ENCODE measurements around the gene OTUD4.
"Not testable (repeated sequence)": the region's sequence is repeated elsewhere in the genome, so short reads cannot be mapped to it uniquely, and the experiment has no call there.

OTUD4 gene

DNA sequence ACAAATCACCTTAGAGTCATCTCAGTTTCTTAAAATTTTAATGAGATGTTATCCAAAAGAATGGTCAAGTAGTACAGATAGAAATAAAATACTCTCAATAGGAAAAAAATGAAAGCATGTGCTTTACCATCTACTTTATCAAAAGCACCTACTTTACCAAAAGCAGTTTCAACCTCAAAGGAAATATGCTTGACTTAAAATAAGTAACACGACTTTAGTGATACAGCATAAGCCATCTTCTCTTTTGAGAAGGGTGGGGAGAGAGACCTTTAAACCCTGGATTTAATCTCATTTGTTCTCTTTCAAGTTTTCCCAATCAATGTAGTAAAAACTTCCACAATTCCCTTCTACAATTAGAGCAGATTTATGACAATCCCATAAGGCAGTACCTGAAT lies 26.5 kb downstream of the OTUD4 start:
- Histone ChIP-seq H3K27ac (ENCODE audit: low read length) (no peak overlapping the region), H3K9ac (ENCODE audit: low read length) (no peak overlapping the region), H3K9me3 (ENCODE audit: control insufficient read depth, low read depth, low read length) (no peaks in the 10 kb centered on the region), H3K4me3 (ENCODE audit: low read length) (no peak overlapping the region), H3K36me3 (ENCODE audit: control insufficient read depth, low read depth, low read length) (peaks cover 57% of the 10 kb centered on the region), H3K4me1 (ENCODE audit: control insufficient read depth, low read depth, low read length) (no peaks in the 10 kb centered on the region), H3K27me3 (ENCODE audit: control insufficient read depth, insufficient read depth, low read length) (no peaks in the 10 kb centered on the region)

DNA sequence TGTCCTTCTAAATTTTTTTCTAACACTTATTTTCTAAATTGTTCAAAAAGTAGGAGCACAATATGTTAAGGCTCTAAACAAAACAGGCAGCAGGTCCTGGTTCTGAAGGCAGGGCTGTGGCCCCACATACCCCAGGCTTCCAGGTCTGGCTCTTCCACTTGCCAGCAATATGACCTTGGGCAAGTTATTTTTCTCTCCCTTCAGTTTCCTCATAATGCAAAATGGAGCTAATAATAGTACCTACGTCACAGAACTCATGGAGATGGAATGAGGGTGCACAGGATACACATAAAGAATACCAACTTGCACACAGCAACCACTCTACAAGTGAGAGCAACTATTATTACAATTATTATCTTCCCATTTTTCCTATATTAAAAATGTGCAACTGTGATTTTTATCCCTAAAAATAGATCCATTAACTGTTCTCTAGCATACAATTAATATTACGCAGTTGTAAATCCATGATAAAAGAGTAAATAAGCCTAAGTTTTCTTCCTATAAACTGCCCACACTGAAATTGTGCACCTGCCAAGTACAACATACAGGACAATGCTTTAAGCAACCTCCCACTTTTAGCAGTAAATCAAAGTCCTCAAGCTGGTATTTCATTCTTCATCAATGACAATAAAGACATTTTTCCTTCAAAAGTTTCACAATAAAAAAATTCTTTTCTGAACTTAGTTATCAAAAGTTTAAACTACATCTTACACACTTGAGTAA lies 27.0 kb downstream of the OTUD4 start:
- Histone ChIP-seq H3K9me3 (ENCODE audit: control insufficient read depth, low read depth, low read length) (no peaks in the 10 kb centered on the region), H3K36me3 (ENCODE audit: control insufficient read depth, low read depth, low read length) (peaks cover 56% of the 10 kb centered on the region), H3K4me3 (ENCODE audit: low read length) (no peak overlapping the region), H3K4me1 (ENCODE audit: control insufficient read depth, low read depth, low read length) (no peaks in the 10 kb centered on the region), H3K27ac (ENCODE audit: low read length) (no peak overlapping the region), H3K27me3 (ENCODE audit: control insufficient read depth, insufficient read depth, low read length) (no peaks in the 10 kb centered on the region), H3K9ac (ENCODE audit: low read length) (no peak overlapping the region)

DNA sequence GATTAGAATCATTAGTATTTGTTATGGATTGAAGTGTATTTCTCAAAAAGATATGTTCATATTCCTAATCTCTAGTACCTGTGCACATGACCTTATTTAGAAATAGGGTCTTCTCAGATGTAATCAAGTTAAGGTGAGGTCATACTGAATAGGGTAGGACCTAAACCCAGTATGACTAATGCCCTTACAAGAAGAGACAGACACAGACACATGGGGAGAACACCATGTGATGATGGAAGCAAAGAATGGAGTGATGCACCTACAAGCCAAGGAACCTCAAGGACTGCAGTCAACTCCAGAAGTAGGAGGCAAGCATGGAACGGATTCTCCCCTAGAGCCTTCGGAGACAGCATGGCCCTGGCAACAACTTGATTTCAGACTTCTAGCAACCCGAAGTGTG lies 31.4 kb downstream of the OTUD4 start:
- H3K9ac ChIP-seq (ENCODE audit: low read length) = no peak overlapping the region
- H3K4me3 ChIP-seq (ENCODE audit: low read length) = no peak overlapping the region
- H3K36me3 ChIP-seq (ENCODE audit: control insufficient read depth, low read depth, low read length) = peaks cover 79% of the 10 kb centered on the region
- H3K4me1 ChIP-seq (ENCODE audit: control insufficient read depth, low read depth, low read length) = no peaks in the 10 kb centered on the region
- no peaks in the 10 kb centered on the region for H3K27me3 ChIP-seq (ENCODE audit: control insufficient read depth, insufficient read depth, low read length)
- no peaks in the 10 kb centered on the region for H3K9me3 ChIP-seq (ENCODE audit: control insufficient read depth, low read depth, low read length)
- H3K27ac ChIP-seq (ENCODE audit: low read length) = no peak overlapping the region

DNA sequence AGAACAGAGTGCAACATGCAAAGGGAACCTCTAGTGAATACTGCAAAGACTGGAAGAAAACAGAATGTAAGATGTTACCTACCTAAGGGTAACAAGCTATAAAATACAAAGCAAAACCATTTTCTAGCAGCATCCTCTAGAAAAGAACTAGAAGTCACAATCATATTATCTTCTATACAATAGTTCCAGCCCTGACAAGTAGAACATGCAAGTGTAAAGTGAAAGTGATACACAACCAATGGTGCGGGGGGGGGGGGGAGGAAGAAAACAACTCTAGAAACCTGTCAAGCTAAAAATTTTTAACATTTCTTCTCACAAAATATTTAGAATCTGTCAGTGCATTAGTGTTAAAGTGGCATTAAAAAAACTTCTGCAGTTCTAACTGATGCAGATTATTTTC lies 44.2 kb downstream of the OTUD4 start:
- H3K4me1 ChIP-seq (ENCODE audit: control insufficient read depth, low read depth, low read length); H3K9me3 ChIP-seq (ENCODE audit: control insufficient read depth, low read depth, low read length); H3K4me3 ChIP-seq (ENCODE audit: low read length); H3K27me3 ChIP-seq (ENCODE audit: control insufficient read depth, insufficient read depth, low read length); H3K9ac ChIP-seq (ENCODE audit: low read length); H3K27ac ChIP-seq (ENCODE audit: low read length): not testable (repeated sequence)
- peaks cover 34% of the 10 kb centered on the region for H3K36me3 ChIP-seq (ENCODE audit: control insufficient read depth, low read depth, low read length)

DNA sequence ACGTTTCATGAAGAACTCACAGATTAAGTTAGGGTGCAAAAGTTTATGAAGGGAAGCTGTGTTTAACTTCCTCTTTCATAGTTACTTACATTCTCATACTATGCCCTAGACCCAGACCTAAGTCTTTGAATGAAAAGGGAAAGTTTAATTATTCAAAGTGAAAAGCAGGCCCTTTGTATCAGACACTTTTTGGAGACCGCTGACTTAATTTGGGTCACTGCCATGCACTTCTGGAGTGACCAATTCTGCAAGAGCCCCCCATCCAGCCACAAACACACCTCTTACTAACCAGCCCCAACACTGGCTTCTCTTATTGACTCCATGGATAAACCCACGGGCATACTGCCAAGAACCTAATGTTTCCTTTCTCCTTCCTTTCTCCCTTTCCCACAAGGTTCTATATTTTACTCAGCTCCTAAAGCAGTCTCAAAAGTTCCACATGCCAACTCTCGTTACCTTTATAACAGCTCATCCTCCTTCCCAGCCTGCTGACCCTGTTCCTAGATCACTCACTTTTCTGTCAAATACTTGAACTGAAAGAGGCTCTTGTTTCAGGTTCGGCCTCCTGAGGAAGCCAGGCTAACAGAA lies 47.8 kb downstream of the OTUD4 start:
- H3K9ac ChIP-seq (ENCODE audit: low read length) = no peak overlapping the region
- no peak overlapping the region for H3K4me3 ChIP-seq (ENCODE audit: low read length)
- H3K9me3 ChIP-seq (ENCODE audit: control insufficient read depth, low read depth, low read length) = no peaks in the 10 kb centered on the region
- no peaks in the 10 kb centered on the region for H3K27me3 ChIP-seq (ENCODE audit: control insufficient read depth, insufficient read depth, low read length)
- no peaks in the 10 kb centered on the region for H3K4me1 ChIP-seq (ENCODE audit: control insufficient read depth, low read depth, low read length)
- no peak overlapping the region for H3K27ac ChIP-seq (ENCODE audit: low read length)
- H3K36me3 ChIP-seq (ENCODE audit: control insufficient read depth, low read depth, low read length) = peaks cover 16% of the 10 kb centered on the region

DNA sequence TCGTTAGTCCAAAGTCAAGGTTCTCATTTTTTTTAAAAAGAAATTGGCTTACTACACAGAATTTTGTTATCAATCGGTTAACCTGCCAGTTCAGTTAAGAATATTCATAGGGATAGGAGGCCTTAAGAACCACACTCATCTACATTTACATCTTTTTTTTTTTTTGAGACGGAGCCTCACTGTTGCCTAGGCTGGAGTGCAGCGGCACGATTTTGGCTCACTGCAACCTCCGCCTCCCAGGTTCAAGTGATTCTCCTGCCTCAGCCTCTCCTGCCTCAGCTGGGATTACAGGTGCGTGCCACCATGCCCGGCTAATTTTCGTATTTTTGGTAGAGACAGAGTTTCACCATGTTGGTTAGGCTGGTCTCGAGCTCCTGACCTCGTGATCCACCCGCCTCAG lies 48.5 kb downstream of the OTUD4 start:
- Histone ChIP-seq H3K27me3 (ENCODE audit: control insufficient read depth, insufficient read depth, low read length) (no peaks in the 10 kb centered on the region), H3K27ac (ENCODE audit: low read length) (no peak overlapping the region), H3K9me3 (ENCODE audit: control insufficient read depth, low read depth, low read length) (no peaks in the 10 kb centered on the region), H3K36me3 (ENCODE audit: control insufficient read depth, low read depth, low read length) (peaks cover 21% of the 10 kb centered on the region), H3K4me3 (ENCODE audit: low read length) (no peak overlapping the region), H3K4me1 (ENCODE audit: control insufficient read depth, low read depth, low read length) (no peaks in the 10 kb centered on the region), H3K9ac (ENCODE audit: low read length) (no peak overlapping the region)

DNA sequence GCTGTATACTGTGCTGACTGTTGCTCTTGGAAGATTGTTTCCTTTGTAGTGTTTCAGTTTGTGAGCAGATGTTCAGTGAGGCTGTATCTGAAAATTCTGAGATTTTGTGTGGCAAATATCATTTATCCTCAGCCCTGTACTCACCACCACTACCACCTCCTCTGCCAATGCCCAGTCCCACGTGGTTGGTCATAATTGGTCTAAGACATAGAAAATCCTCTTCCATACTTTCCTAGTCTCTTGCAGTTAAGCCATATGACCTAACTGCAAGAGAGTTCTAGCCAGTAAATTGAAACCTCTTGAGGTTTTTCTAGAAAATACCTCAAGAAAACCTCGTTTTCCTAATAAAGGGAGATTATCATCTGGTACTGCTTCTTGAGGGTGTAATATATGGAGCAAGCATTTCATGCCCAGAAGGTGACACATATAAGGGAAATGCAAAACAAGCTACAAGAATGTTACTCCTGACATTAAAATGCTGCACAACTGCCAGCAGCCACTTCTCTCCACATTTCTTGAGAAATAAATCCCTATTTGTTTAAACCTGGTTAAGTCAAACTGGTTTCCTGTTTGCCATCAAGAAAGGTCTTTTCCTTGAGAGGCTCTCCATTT lies 49.5 kb downstream of the OTUD4 start:
- Histone ChIP-seq H3K4me3 (ENCODE audit: low read length) (no peak overlapping the region), H3K4me1 (ENCODE audit: control insufficient read depth, low read depth, low read length) (no peaks in the 10 kb centered on the region), H3K9me3 (ENCODE audit: control insufficient read depth, low read depth, low read length) (no peaks in the 10 kb centered on the region), H3K9ac (ENCODE audit: low read length) (no peak overlapping the region), H3K36me3 (ENCODE audit: control insufficient read depth, low read depth, low read length) (peaks cover 30% of the 10 kb centered on the region), H3K27me3 (ENCODE audit: control insufficient read depth, insufficient read depth, low read length) (no peaks in the 10 kb centered on the region), H3K27ac (ENCODE audit: low read length) (no peak overlapping the region)

DNA sequence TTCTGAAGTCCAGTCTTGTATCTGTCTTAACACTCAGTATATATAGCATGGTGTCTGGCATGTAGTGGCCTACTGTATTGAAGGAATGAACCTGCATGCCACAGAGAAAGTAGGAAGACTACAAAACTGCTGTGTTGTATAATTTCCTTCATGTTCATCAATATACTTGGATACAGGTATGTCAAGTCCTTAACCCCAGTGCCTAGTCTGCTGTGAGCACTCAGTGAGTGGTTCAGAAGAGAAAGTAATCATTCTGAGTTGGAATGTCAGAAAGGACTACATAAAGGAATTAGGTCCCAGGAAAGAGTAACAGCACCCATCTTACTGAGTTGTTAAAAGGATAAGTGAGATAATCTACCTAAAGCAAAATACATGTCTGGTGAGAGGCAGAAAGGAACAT lies 50.3 kb downstream of the OTUD4 start:
- Histone ChIP-seq H3K27me3 (ENCODE audit: control insufficient read depth, insufficient read depth, low read length) (no peaks in the 10 kb centered on the region), H3K36me3 (ENCODE audit: control insufficient read depth, low read depth, low read length) (peaks cover 38% of the 10 kb centered on the region), H3K9ac (ENCODE audit: low read length) (no peak overlapping the region), H3K4me3 (ENCODE audit: low read length) (no peak overlapping the region), H3K4me1 (ENCODE audit: control insufficient read depth, low read depth, low read length) (no peaks in the 10 kb centered on the region), H3K27ac (ENCODE audit: low read length) (no peak overlapping the region), H3K9me3 (ENCODE audit: control insufficient read depth, low read depth, low read length) (no peaks in the 10 kb centered on the region)

DNA sequence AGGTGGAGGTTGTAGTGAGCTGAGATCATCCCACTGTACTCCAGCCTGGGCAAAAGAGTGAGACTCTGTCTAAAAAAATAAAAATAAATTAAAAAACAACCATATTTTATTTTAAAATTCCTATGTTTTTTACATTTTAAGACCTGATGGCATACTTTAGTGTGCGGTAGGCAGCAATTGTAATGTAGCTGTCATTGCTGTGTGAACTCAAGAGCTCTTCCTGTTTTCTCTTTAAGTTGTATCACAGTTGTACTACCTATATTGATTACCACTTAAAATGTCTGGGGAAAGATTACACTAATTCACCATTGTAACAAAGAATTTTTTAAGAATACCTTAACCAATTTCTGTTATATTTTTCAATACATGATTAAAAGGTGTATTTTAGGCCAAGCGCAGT lies 55.0 kb downstream of the OTUD4 start:
- Histone ChIP-seq H3K4me1 (ENCODE audit: control insufficient read depth, low read depth, low read length) (no peaks in the 10 kb centered on the region), H3K4me3 (ENCODE audit: low read length) (no peak overlapping the region), H3K36me3 (ENCODE audit: control insufficient read depth, low read depth, low read length) (peaks cover 84% of the 10 kb centered on the region), H3K9ac (ENCODE audit: low read length) (no peak overlapping the region), H3K27me3 (ENCODE audit: control insufficient read depth, insufficient read depth, low read length) (no peaks in the 10 kb centered on the region), H3K9me3 (ENCODE audit: control insufficient read depth, low read depth, low read length) (no peaks in the 10 kb centered on the region), H3K27ac (ENCODE audit: low read length) (no peak overlapping the region)

DNA sequence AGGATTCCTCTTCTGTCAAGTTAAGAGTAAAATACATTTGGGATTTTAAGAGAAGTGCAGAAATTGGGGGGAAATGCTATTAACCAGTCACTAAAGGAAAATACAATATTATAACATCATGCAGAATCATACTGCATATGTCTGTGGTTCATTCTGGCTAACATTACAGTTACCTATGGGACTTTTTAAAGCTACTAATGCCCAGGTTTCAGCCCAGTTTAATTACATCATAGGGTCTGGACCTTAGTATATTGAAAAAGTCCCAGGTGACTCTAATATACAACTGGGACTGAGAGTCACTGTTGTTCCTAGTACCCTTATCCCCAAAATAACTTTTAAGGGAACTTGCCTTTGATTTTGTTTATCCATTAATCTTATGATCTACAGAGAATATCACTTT lies 72.3 kb downstream of the OTUD4 start:
- H3K9ac ChIP-seq (ENCODE audit: low read length) = no peak overlapping the region
- no peak overlapping the region for H3K4me3 ChIP-seq (ENCODE audit: low read length)
- no peaks in the 10 kb centered on the region for H3K27me3 ChIP-seq (ENCODE audit: control insufficient read depth, insufficient read depth, low read length)
- H3K36me3 ChIP-seq (ENCODE audit: control insufficient read depth, low read depth, low read length) = peaks cover 86% of the 10 kb centered on the region
- H3K27ac ChIP-seq (ENCODE audit: low read length) = no peak overlapping the region
- no peaks in the 10 kb centered on the region for H3K4me1 ChIP-seq (ENCODE audit: control insufficient read depth, low read depth, low read length)
- H3K9me3 ChIP-seq (ENCODE audit: control insufficient read depth, low read depth, low read length) = no peaks in the 10 kb centered on the region

DNA sequence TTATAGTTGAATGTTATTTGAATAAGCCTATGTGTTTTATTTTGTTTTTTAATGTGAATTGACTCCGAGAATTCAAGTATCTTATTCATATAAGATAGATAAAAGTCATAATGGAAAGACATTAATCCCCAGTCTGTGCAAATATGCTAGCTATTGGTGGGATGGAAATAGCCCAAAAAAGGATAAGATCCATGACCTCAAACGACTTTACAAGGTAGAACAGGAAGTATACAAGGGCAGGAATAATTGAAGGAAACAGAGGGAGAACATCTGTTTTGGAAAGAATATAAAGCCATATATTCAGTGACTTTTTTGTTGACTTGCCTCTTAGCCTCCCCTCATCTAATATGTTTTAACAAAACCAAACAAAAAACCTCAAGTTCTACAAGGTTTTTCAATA lies 73.3 kb downstream of the OTUD4 start:
- no peak overlapping the region for H3K4me3 ChIP-seq (ENCODE audit: low read length)
- no peaks in the 10 kb centered on the region for H3K9me3 ChIP-seq (ENCODE audit: control insufficient read depth, low read depth, low read length)
- no peaks in the 10 kb centered on the region for H3K4me1 ChIP-seq (ENCODE audit: control insufficient read depth, low read depth, low read length)
- H3K9ac ChIP-seq (ENCODE audit: low read length) = no peak overlapping the region
- H3K27me3 ChIP-seq (ENCODE audit: control insufficient read depth, insufficient read depth, low read length) = no peaks in the 10 kb centered on the region
- no peak overlapping the region for H3K27ac ChIP-seq (ENCODE audit: low read length)
- H3K36me3 ChIP-seq (ENCODE audit: control insufficient read depth, low read depth, low read length) = peaks cover 76% of the 10 kb centered on the region

DNA sequence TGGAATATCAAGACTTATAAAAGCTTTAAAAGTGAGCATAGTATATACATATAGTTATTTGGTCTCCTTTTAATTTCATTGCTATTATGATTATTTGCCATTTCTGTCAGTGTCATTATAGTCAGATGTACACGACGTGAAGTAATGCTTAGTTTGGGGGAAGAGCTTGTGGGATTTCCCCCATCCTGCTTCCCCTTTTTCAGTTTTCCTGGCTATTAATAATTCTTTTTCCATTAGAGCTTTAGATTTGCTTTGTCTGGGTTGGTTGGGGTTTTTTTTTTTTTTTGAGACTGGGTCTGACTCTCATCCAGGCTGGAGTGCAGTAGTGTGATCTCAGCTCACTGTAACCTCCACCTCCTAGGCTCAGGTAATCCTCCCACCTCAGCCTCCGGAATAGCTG lies 76.9 kb downstream of the OTUD4 start:
- H3K9me3 ChIP-seq (ENCODE audit: control insufficient read depth, low read depth, low read length) = no peaks in the 10 kb centered on the region
- H3K9ac ChIP-seq (ENCODE audit: low read length) = no peak overlapping the region
- no peaks in the 10 kb centered on the region for H3K27me3 ChIP-seq (ENCODE audit: control insufficient read depth, insufficient read depth, low read length)
- H3K4me1 ChIP-seq (ENCODE audit: control insufficient read depth, low read depth, low read length) = peaks cover 7% of the 10 kb centered on the region
- H3K36me3 ChIP-seq (ENCODE audit: control insufficient read depth, low read depth, low read length) = peaks cover 42% of the 10 kb centered on the region
- no peak overlapping the region for H3K27ac ChIP-seq (ENCODE audit: low read length)
- H3K4me3 ChIP-seq (ENCODE audit: low read length) = no peak overlapping the region
